GM21526 (cell line): ENCODE results near the gene FER1L5.
"Not testable (repeated sequence)": the region's sequence is repeated elsewhere in the genome, so short reads cannot be mapped to it uniquely, and the experiment has no call there.

Experiments
- ATAC-seq: cut with Tn5 transposase; IDR thresholded peaks from one replicate; pipeline ENCODE4 v1.9.1; 2021; ENCODE audit warnings: moderate library complexity; ENCODE audit not compliant: unreplicated experiment, low FRiP score

The FER1L5 gene

GRCh38 chr2:96633641-96634040 lies 8.9 kb upstream of the FER1L5 start:
- no peak for ATAC-seq

DNA sequence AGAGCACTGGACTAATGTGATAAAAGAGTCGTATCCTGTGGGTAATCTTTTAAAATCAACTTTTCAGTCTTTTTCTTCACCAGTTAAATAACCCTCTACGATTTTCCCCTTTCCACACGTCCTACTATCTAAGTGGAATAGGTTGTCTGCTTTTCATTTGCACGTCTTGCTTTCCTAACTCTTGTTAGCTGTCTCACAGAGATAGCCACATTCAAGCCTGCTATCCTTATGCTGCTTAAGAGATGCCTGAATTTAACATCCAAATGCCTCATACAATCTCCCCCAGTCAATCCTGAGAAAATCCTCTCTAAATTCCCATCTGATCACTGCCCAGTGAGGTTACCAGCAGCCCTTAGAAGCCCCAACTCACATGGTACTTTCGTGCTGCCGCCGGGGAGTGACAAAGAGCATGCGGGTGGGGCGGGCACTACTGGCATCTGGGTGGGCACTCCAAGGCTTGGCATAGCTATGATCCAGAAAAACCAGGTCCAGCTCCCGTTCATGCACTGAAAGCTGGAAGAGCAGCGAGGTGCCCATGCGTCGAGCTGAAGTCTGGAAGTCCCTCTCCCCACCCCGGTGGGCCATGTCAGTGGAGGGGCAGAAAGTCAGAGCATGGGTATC lies 5.9 kb upstream of the FER1L5 start:
- no peak for ATAC-seq

DNA sequence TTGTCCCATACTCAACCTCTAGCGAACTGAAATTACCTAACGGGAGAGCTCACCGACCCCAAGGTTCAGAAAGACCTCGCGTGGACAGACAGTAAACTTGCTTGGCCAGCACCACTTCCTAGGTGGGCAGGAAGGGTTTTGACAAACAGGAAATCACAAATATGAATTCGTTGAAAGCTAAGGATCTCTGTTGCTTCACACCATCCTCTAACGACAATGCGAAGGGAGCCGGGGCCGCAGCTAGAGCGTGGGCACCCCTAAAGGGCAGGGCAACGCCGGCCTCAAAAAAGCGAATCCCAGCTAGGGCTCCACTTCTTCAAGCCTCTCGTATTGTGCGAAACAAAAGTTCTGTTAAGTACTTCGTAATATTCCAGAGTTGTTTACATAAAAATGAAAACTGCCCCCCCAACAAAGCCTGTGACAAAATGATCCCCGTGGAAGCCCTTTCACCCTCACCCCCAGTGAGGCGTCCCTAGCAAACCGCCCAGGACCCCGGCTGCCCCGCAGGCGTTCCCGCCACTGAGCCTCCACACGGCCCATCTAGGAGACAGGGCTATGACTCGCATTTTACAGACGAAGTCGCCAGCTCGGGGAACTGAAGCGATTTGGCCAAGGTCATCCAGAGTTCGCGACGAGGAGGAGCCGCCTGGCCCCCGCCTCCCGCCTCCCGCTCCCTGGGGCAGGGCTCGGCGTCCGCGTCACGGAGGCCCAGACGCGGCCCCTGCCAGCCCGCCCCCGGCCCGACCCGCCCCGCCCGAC lies 5.0 kb upstream of the FER1L5 start:
- peak; percentile 68 for ATAC-seq

DNA sequence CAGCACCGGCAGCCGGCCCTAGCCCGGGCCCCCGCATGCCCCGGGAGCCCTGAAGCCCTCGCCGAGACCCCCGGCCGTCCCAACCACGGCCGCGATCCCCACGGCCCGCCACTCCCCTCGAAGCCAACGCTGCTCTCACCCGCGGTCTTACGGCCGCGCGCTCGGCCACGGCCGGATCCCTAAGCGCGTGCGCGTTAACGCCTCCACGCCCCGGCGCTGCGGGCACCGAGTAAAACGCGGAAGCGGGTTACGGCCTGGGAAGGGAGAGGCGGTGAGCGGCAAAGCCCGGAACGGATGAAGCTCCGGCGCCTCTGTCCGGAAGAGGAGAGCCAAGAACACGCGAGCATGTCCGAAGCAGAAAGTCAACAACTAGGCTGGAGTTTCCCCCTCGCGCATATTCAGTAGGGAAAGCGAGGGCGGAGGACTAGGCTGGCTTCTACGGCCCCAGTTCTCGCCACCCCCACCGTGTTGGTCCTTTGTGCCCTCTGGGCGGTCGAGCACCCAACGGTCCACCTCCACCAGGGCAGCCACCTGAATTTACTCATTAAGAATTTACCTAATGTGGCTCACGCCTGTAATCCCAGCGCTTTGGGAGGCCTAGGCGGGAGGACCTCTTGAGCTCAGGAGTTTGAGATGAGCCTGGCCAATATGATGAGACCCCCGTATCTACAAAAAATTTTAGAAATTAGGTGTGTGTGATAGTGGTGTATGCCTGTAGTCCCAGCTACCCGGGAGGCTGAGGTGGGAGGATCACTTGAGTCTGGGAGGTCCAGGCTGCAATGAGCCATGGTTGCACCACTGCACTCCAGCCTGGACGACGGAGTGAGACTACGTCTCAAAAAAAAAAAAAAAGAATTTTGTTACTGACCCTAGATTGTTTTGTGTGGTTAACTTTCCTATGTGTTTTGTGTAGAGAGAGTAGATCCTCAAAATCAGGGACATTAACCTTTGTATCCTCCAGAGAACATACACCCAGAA lies 4.1 kb upstream of the FER1L5 start, which contains the start of gene KANSL3:
Gene KANSL3, minus strand, starts transcription at position 169 of the 978 bp plus-strand sequence. CDS start 1,177 bp downstream, outside the sequence.
- ATAC-seq = peak; percentile 72

DNA sequence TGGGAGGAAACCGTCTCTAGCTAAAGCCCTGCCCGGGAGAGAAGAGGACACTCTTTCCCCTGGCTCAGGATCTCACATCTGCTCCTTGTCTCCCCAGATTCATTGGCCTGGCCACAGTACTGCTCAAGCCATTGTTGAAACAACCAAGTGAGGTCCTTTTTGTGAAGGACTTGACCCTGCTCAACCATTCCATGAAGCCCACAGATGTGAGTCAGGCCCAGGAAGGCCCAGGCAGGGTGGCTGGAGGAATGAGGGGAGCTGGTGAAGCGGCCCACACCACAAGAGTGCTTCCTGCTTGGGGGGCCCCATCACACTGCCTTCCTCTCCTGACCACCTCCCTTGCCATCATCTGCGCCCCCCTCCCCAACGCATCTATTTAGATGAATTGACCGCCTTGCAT lies 5.1 kb downstream of the FER1L5 start:
- no peak for ATAC-seq

GRCh38 chr2:96648306-96648930 lies 5.9 kb downstream of the FER1L5 start:
- no peak for ATAC-seq

GRCh38 chr2:96649342-96649741 lies 6.8 kb downstream of the FER1L5 start:
- no peak for ATAC-seq

DNA sequence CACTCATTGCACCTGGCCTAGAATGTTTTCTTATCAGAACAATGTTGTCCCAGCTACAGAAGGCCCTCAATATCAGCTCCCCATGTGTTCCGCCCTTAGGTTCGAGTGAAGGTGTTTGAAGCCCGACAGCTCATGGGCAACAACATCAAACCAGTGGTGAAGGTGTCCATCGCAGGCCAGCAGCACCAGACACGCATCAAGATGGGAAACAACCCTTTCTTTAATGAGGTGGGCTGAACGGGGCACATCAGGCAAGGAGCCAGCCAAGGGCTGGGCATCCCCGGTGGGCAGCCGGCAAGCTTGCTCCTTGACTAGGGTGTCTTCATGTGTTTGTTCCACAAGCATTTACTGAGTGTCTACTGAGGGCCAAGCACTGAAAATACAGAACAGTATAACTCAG lies 9.2 kb downstream of the FER1L5 start:
- no peak for ATAC-seq

DNA sequence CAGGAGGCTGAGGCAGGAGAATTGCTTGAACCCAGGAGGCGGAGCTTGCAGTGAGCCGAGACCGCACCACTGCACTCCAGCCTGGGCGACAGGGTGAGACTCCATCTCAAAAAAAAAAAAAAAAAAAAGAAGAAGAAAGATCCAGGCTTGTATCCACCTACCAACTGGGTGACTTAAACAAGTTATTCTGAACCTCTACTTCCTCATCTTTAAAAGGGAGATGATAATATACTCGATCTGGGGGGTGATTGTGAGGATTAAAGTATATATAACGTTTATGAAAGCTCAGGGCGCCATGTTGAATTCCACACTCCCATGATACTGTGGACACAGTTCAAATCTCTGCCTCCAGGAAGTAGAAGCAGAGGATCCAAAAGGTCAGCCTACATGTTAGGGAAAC lies 12.2 kb downstream of the FER1L5 start:
- ATAC-seq = not testable (repeated sequence)

DNA sequence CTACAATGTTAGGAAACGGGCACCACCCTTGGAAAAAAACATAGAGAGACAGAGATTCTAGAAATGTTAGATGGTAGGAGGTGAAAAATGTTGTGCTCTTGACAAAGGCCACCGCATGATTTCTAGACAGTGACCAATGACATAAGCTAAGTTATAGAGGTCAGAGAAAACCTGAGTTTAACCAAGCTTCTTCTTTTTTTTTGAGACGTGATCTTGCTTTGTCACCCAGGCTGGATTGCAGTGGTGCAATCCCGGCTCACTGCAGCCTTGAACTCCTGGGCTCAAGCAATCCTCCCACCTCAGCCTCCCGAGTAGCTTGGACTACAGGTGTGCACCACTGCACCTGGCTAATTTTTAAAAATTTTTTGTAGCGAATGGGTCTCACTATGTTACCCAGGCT lies 13.0 kb downstream of the FER1L5 start:
- no peak for ATAC-seq

DNA sequence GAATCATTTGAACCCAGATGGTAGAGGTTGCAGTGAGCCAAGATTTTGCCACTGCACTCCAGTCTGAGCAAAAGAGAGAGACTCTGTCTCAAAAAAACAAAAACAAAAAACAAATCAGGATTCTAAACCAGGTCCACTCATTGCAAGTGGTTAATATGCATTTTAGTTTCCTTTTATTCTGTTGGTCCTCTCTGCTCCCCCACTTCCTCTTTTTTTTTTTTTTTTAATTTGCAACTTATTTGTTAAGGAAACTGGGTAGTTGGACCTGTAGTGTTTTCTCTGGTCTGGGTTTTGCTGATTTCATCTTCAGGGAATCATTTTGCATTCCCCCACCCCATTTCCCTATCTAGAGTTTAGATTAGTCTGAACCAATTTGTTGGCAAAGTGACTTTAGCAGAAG lies 14.0 kb downstream of the FER1L5 start:
- no peak for ATAC-seq

DNA sequence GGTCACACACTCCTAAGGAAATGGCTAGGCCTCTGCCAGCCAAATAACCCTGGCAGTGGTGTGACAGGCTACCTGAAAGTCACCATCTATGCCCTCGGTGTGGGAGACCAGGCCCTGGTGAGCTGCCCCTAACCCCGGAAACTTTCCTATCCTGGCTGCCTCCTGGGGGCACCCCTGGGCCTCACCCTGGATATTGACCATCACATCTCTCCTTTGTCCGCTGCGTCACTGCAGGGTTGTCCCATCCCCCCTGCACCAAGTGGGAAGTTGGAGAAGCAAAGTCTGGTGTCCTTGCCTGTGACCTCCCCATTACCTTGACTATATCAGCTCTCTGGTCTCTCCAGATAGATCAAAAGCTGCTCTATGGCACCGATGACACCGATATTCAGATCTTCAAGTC lies 18.8 kb downstream of the FER1L5 start:
- ATAC-seq = no peak

GRCh38 chr2:96662360-96662759 lies 19.8 kb downstream of the FER1L5 start:
- no peak for ATAC-seq

DNA sequence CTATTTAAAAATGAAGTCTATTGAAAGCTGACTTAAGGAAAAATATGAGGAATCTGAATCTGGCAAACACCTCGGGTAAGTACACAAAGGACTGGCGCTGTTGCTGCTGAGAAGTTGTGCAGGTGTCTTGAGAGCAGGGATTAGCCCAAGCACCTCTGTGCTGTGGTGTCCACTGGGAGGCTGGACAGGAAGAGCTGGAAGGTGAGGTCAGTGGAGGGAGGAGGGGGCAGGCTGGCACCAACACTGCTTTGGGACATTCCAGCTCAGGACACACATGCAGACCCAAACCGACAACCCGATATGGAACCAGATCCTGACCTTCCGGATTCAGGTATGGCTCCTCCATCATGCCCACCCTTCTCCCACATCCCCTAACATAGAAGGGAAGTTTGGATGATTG lies 20.6 kb downstream of the FER1L5 start:
- ATAC-seq = no peak

GRCh38 chr2:96663829-96664228 lies 21.3 kb downstream of the FER1L5 start:
- no peak for ATAC-seq

GRCh38 chr2:96664366-96664925 lies 21.9 kb downstream of the FER1L5 start:
- no peak for ATAC-seq

- ATAC-seq = no peak
These were observed 22.6 kb downstream of the FER1L5 start for GRCh38 chr2:96665083-96665569.

DNA sequence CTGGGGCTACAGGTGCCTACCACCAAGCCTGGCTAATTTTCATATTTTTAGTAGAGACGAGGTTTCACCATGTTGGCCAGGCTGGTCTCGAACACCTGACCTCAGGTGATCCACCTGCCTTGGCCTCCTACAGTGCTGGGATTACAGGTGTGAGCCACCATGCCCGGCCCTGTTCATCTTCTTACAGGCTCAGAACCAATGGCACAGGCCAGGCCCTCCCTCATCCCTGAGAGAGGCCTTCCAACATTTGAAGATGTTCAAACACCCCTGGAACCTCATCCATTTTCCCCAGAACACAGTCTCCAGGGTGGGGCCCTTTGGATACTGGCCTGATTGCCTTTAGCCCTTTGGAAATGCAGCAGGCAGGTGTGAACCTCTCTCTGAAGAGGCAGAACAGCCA lies 23.2 kb downstream of the FER1L5 start:
- not testable (repeated sequence) for ATAC-seq

DNA sequence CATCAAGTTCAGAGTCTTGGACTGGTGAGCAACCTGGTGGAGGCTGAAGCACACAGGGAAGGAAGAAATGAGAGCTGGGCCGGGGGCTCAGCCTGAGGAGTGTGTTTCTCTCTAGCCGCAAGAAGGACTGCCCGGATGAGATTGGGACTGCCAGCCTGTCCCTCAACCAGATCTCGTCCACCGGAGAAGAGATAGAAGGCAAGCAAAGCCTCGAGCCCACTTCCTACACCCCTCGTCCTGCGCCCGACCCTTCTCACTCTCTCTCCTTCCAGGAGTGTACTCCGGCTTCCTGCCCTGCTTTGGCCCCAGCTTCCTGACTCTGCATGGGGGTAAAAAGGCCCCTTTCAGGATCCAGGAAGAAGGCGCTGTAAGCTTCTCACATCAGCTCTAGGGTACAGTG lies 26.2 kb downstream of the FER1L5 start:
- no peak for ATAC-seq
